ENCODE measurements around the gene DSG3. TPM values are rescaled to one million over a fixed set of nuclear protein-coding genes. Genes with fewer than 3 reads are reported as not detected.

Gene DSG3
- total and polyA plus RNA-seq, 2 of the 8 experiments (the other 6 are each of a cell fraction or from before 2014, with no cell fraction given) = 0.03 to 0.07 TPM

DNA sequence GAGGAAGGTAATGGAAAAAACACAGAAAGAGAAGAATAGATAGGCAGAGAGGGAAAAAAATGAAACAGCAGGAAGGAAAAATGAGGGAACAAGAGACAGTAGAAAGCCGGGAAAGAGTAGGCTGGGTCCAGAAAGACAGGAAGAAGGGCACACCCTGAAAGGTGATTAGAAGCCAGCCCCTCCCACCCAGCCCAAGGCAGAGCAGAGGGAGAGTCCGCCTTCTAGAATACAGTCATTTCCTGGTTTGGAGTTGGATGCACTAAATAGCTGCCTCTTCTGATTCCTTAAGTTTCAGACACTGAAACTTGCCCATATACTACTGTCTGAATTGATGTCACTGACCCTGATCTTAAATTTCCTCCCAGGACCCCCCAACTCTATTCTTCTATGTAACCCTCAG is 17.9 kb upstream of the DSG3 start:
- CTCF ChIA-PET (ENCODE audit: partially characterized antibody) = interaction anchor here (0.7 to 1.1 kb wide), 5 partner anchors 9 to 462 kb away, joined by 3 to 4 read pairs (median 3); no protein-coding TSS in a partner anchor
- FAIRE-seq (no peak), DNase-seq (ENCODE audit: low read depth in 1 of 2, low spot score in 2 of 2) (no peak)
- H2AK5ac ChIP-seq (ENCODE audit: low read depth, low read length) = no peak overlapping the region
- H3K79me1 ChIP-seq (ENCODE audit: low read depth, low read length) = no peaks in the 10 kb centered on the region
- no peak overlapping the region for H3K23ac ChIP-seq (ENCODE audit: insufficient read length)
- POLR2A ChIA-PET (ENCODE audit: partially characterized antibody) = interaction anchor here (1.0 kb wide), 2 partner anchors 11 to 17 kb away, joined by 3 to 5 read pairs; no protein-coding TSS in a partner anchor
- no peak overlapping the region for H3K27ac ChIP-seq (ENCODE audit: low read depth, low read length)
- no peak overlapping the region for H4K5ac ChIP-seq (ENCODE audit: insufficient read length, low read depth, low read length)
- no peak overlapping the region for H3K4me2 ChIP-seq (ENCODE audit: insufficient read depth in 1 of 2, low read depth in 2 of 2, low read length in 2 of 2)
- H3K18ac ChIP-seq (ENCODE audit: extremely low read depth, low read length) = no peak overlapping the region
- H3K4me3 ChIP-seq (ENCODE audit: extremely low read depth in 1 of 4, insufficient read depth in 2 of 4, low read depth in 3 of 4, low read length in 4 of 4) = no peak overlapping the region
- no peaks in the 10 kb centered on the region for H3K9me3 ChIP-seq (ENCODE audit: insufficient read depth in 2 of 2, low read depth in 1 of 2, low read length in 1 of 2)
- H3K36me3 ChIP-seq (ENCODE audit: control insufficient read depth in 2 of 4, insufficient read depth in 4 of 4, low read length in 3 of 4) = no peaks in the 10 kb centered on the region
- peak overlapping the region; percentile 48; the same call in 1 of the 2 replicates for H2AFZ ChIP-seq (ENCODE audit: low read length)
- H2BK15ac ChIP-seq (ENCODE audit: low read length) = no peak overlapping the region
- no peak overlapping the region for H3K56ac ChIP-seq (replicated peaks; ENCODE audit: insufficient read length, low read depth, low read length)
- no peak overlapping the region for H4K91ac ChIP-seq (replicated peaks; ENCODE audit: insufficient read length, low read length)
- H3K23me2 ChIP-seq (ENCODE audit: low read depth, low read length) = no peaks in the 10 kb centered on the region
- no peaks in the 10 kb centered on the region for H3K79me2 ChIP-seq (ENCODE audit: control insufficient read depth in 1 of 2, insufficient read depth in 2 of 2, low read length in 2 of 2)
- no peaks in the 10 kb centered on the region for H3K27me3 ChIP-seq (replicated peaks in 1 of 4; ENCODE audit: control insufficient read depth in 3 of 4, extremely low read depth in 1 of 4, insufficient read depth in 3 of 4, low read length in 3 of 4)
- H3K14ac ChIP-seq (ENCODE audit: insufficient read length) = no peak overlapping the region
- H3K4me1 ChIP-seq (replicated peaks in 1 of 4; ENCODE audit: control insufficient read depth in 3 of 4, insufficient read depth in 4 of 4, low read length in 3 of 4) = no peaks in the 10 kb centered on the region
- 76% methylated on average over 2 of the region's 2 CpGs; no CpG with 5 or more reads in 1 of the 2 experiments for WGBS, 2 experiments (ENCODE audit: extremely low coverage in 1 of 2, insufficient coverage in 1 of 2, insufficient read length in 1 of 2, insufficient replicate concordance in 2 of 2, low coverage in 1 of 2, low lambda C conversion rate in 2 of 2, missing lambda C conversion rate in 1 of 2)
- no peak overlapping the region for H4K8ac ChIP-seq (ENCODE audit: extremely low read depth, insufficient read depth, low read length)
- H2BK5ac ChIP-seq (ENCODE audit: low read depth, low read length) = no peak overlapping the region
- no peak overlapping the region for H3K9ac ChIP-seq (replicated peaks in 1 of 4; ENCODE audit: extremely low read depth in 1 of 4, low read depth in 3 of 4, low read length in 3 of 4)
- no peak overlapping the region for H2BK20ac ChIP-seq (ENCODE audit: low read length)
- H2BK12ac ChIP-seq (ENCODE audit: low read depth, low read length) = no peak overlapping the region
- H4K20me1 ChIP-seq (replicated peaks in 1 of 2; ENCODE audit: control insufficient read depth in 1 of 2, insufficient read depth in 2 of 2, low read length in 2 of 2) = no peaks in the 10 kb centered on the region
- H2BK120ac ChIP-seq (replicated peaks; ENCODE audit: low read depth, low read length) = no peak overlapping the region
- H3K4ac ChIP-seq (replicated peaks; ENCODE audit: insufficient read length, low read depth, low read length) = no peak overlapping the region
- TF ChIP-seq BRCA1 (IDR thresholded peaks at IDR 0.05; ENCODE audit: low read depth, low read length) (no peak), EGR1 (IDR thresholded peaks at IDR 0.05; ENCODE audit: borderline replicate concordance, low read depth, low read length) (no peak), BCL11A (IDR thresholded peaks at IDR 0.05; ENCODE audit: low read depth in 2 of 2, low read length in 2 of 2) (no peak), SRF (IDR thresholded peaks at IDR 0.05; ENCODE audit: low read depth, low read length) (no peak), JUND (IDR thresholded peaks at IDR 0.05; ENCODE audit: low read length) (no peak), NRF1 (IDR thresholded peaks at IDR 0.05; ENCODE audit: low read depth, low read length) (no peak), FOSL1 (IDR thresholded peaks at IDR 0.05; ENCODE audit: insufficient read depth, low read depth, low read length) (no peak), RBBP5 (IDR thresholded peaks at IDR 0.05; ENCODE audit: borderline replicate concordance, low read depth, low read length) (no peak), CEBPB (IDR thresholded peaks at IDR 0.05; ENCODE audit: low read depth, low read length) (no peak), RAD21 (IDR thresholded peaks at IDR 0.05 in 1 of 2, conservative IDR thresholded peaks at IDR 0.05 in 1 of 2; ENCODE audit: low read depth in 2 of 2, low read length in 2 of 2) (no peak), TEAD4 (IDR thresholded peaks at IDR 0.05; ENCODE audit: low read depth, low read length) (no peak), CBX8 (IDR thresholded peaks at IDR 0.05; ENCODE audit: borderline replicate concordance, low read depth, low read length) (no peak)
- TF ChIP-seq, protein P1, sequence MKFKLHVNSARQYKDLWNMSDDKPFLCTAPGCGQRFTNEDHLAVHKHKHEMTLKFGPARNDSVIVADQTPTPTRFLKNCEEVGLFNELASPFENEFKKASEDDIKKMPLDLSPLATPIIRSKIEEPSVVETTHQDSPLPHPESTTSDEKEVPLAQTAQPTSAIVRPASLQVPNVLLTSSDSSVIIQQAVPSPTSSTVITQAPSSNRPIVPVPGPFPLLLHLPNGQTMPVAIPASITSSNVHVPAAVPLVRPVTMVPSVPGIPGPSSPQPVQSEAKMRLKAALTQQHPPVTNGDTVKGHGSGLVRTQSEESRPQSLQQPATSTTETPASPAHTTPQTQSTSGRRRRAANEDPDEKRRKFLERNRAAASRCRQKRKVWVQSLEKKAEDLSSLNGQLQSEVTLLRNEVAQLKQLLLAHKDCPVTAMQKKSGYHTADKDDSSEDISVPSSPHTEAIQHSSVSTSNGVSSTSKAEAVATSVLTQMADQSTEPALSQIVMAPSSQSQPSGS (IDR thresholded peaks at IDR 0.05; ENCODE audit: low read length) = no peak

Data from H1 (cell line).